ENCODE measurements around the gene HAGH. TPM values are rescaled to one million over a fixed set of nuclear protein-coding genes. Genes with fewer than 3 reads are reported as not detected.
"Not testable (repeated sequence)": the region's sequence is repeated elsewhere in the genome, so short reads cannot be mapped to it uniquely, and the experiment has no call there.

Gene HAGH
- polyA plus RNA-seq (ENCODE audit: insufficient read length in 4 of 4) = 10 to 100 TPM; 34.3 to 51.3 (median 37.5) TPM

- DNase-seq (ENCODE audit: low read depth in 4 of 4, low spot score in 3 of 4) = peak; percentile 80 to 93 (median 88)
Observed at GRCh38 chr16:1826691-1827573, at the start of gene HAGH, which contains the start of gene FAHD1. Gene HAGH (minus strand): TSS chr16:1826825. CDS start chr16:1826787, 38 bp downstream. Gene FAHD1 (plus strand): TSS chr16:1827206. CDS start chr16:1827239, 33 bp downstream.

DNA sequence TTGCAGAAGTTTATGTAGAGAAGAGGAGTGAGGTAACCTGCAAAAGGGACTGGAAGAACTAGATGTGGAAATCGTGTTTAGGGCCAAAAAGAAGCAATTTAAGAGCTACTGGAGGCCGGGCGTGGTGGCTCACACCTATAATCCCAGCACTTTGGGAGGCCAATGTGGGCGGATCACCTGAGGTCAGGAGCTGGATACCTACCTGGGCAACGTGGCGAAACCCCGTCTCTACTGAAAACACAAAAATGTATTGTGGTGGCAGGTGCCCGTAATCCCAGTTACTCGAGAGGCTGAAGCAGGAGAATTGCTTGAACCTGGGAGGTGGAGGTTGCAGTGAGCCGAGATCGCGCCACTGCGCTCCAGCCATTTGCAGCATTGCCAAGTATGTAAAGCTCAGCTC lies 49.4 kb upstream of the HAGH start:
- DNase-seq (ENCODE audit: low read depth in 4 of 4, low spot score in 3 of 4) = not testable (repeated sequence)

DNA sequence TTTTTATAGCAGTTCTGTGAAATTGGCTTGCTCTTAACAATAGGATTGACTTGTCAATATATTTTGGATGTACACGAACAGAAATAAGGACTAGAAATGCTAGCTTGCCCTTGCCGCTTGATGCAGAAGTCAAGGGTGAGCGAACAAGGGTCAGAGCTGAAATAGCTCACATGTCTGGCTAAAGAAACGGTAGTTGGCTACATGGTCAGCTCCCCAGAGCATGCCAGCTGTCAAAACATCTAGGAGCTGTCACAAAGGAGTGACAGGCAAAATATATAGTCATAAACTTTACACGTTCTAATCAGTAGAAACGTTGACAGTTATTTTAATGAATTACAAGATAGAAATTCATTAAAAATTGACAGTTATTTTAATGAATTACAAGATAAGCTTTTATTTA lies 48.2 kb upstream of the HAGH start:
- DNase-seq (ENCODE audit: low read depth in 4 of 4, low spot score in 3 of 4) = peak in 2 of 4 donors; percentile 22 to 25

DNA sequence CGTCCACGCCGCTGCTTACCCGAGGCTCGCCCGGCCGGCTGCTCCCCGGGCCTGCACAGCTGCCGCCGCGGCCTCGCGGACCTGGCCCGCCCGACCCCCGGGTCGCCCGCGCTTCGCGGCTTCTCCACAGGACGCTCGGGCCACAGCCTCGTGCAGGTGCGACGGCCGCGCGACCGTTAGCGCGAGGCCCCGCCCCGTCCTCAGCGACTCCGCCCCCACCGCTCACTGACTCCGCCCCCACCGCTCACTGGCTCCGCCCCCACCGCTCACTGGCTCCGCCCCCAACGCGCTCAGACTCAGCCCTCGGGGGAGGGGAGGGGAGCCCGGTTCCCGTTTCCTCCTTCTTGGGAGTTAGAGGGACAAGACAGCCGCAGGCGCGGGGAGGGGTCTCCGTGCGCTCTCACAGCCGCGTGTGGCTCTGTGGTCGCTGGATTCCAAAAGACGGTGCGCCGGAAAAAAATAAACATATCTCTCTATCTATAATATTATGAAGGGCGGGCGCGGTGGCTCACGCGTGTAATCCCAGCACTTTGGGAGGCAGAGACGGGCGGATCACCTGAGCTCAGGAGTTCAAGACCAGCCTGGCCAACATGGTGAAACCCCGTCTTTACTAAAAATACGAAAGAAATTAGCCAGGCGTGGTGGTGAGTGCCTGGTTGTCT lies 45.5 kb upstream of the HAGH start, which contains the start of gene MEIOB:
TSS of gene MEIOB (minus strand) at position 191 of the 662 bp plus-strand sequence. CDS start 3,989 bp downstream, outside the sequence.
- no peak for DNase-seq (ENCODE audit: low read depth in 4 of 4, low spot score in 3 of 4)

GRCh38 chr16:1870365-1871082 lies 43.9 kb upstream of the HAGH start:
- DNase-seq (ENCODE audit: low read depth in 4 of 4, low spot score in 3 of 4) = no peak

GRCh38 chr16:1865902-1866690 lies 39.5 kb upstream of the HAGH start:
- DNase-seq (ENCODE audit: low read depth in 4 of 4, low spot score in 3 of 4) = no peak

- DNase-seq (ENCODE audit: low read depth in 4 of 4, low spot score in 3 of 4) = peak in 1 of 4 donors; percentile 35
Observed at GRCh38 chr16:1863681-1864460, 37.2 kb upstream of the HAGH start.

DNA sequence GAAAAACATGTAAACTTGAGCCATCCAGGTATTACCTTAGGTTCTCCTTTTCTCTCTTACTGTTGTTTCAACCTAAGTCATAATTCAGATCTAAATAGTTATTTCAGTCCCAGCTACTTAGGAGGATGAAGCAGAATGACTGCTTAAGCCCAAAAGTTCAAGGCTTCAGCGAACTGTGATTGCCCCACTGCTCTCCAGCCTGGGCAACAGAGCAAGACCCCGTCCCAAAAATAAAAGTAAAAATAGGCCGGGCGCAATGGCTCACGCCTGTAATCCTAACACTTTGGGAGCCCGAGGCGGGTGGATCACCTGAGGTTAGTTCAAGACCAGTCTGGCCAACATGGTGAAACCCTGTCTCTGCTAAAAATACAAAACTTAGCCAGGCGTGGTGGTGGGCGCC lies 35.8 kb upstream of the HAGH start:
- no peak for DNase-seq (ENCODE audit: low read depth in 4 of 4, low spot score in 3 of 4)

GRCh38 chr16:1861730-1862129 lies 35.1 kb upstream of the HAGH start:
- DNase-seq (ENCODE audit: low read depth in 4 of 4, low spot score in 3 of 4) = no peak

- no peak for DNase-seq (ENCODE audit: low read depth in 4 of 4, low spot score in 3 of 4)
Observed at GRCh38 chr16:1859650-1860049, 33.0 kb upstream of the HAGH start.

DNA sequence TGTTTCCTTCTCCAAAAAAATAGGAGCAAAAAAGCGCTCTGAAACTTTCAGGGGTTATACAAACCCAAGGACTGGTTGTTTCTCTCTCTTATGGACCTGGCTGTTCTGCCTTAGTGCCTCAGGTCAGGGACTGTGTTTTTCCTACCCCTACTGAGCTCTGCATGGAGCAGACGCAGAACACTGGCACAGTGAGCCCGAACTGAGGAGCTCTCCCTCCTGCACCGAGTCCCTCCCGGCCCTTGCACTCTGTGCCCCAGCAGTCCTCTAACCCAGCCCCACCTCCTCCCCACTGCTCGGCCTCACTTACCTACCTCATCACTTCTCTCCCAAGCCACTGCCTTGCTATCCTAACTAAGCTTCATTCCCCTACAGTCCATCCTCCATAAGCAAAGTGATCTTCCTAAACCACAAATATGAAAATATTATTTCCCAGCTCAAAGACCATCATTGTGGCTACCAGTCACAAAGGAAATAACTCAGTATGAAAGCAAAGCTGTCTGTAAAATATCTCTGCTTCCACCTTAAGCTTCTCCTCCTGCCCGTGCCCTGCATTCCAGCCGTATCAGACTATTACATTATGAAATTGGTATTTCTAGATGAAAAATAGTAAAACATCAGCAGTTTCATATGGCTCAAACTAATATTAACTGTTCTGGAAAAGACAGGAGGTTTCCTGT lies 31.7 kb upstream of the HAGH start:
- DNase-seq (ENCODE audit: low read depth in 4 of 4, low spot score in 3 of 4) = no peak

DNA sequence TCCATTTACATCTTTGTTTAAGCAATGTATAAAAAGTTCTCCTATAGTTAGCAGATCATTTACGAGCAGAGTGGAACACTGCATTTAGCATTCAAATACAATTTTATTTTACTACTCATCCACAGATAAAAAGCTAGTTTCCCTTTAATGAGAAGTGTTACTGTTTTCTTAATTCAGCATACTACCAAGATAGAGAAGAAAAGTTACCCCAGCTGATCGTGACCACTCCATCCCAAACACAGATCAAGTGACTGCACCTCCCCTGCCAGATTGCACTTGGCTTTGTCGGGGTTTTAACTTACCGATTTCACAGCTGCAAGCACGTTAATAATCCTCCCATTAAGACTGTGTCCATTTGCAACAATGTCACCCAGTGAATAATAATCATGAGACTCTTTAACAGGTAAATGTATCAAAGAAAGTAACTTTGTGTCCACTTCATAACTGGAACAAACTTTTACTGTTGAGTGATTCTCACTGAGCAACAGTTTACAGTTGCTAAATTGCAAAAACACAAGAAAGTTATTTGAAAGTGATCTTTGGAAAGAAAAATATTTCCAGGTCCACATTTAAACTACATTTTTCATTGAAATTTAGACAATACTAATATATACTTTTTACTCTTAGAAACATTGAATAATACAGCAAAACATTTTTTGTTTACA lies 30.9 kb upstream of the HAGH start:
- no peak for DNase-seq (ENCODE audit: low read depth in 4 of 4, low spot score in 3 of 4)

DNA sequence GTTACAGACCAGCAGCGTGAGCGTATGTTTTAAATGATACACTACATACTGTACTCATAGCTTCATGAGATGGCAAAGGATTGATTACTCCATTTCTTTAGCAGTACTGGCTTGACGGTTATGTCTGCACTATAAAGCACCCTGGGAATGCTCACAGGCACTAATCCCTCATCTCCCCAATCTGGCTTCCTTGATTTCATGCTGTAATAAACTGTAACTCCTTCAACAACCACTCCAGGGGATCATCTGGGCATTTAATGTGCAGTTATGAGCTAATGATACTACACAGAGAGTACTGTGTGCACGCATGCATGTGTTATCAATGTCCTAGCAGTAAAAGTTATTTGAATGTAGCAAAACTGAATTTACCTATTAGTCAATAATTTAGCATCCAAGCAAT lies 25.2 kb upstream of the HAGH start:
- DNase-seq (ENCODE audit: low read depth in 4 of 4, low spot score in 3 of 4) = no peak

- no peak for DNase-seq (ENCODE audit: low read depth in 4 of 4, low spot score in 3 of 4)
Observed at GRCh38 chr16:1850981-1851380, 24.4 kb upstream of the HAGH start.

DNA sequence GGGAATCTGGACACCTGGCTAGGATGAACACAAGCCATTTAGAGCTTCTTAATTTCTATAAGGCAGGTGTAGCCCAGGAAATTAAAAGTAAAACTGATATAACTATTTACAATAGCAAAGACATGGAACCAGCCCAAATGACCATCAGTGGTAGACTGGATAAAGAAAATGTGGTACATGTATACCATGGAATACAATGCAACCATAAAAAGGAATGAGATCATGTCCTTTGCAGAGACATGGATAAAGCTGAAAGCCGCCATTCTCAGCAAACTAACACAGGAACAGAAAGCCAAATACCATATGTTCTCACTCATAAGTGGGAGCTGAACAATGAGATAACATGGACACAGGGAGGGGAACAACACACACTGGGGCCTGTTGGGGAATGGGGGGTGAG lies 19.8 kb upstream of the HAGH start:
- DNase-seq (ENCODE audit: low read depth in 4 of 4, low spot score in 3 of 4) = no peak

DNA sequence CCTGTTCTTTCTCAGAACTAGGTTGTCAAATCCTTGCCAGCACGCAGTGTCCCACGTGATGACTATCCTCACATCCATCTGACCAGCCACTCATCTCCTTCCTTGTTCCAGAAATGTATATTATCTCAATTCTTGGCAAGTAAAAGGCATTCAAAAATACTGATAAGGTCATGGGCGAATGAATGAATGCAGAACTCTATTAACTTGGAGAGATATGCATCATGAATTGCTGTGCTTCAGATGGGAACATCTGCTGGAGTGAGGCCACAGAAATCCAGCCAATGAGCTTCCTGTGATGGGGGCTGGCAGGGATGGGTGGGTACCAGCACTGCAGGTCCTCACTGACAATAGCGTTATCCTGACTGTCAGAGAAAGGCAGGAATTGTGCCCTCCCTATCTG lies 19.4 kb upstream of the HAGH start:
- DNase-seq (ENCODE audit: low read depth in 4 of 4, low spot score in 3 of 4) = no peak

GRCh38 chr16:1839554-1839953 lies 12.9 kb upstream of the HAGH start:
- DNase-seq (ENCODE audit: low read depth in 4 of 4, low spot score in 3 of 4) = no peak

DNA sequence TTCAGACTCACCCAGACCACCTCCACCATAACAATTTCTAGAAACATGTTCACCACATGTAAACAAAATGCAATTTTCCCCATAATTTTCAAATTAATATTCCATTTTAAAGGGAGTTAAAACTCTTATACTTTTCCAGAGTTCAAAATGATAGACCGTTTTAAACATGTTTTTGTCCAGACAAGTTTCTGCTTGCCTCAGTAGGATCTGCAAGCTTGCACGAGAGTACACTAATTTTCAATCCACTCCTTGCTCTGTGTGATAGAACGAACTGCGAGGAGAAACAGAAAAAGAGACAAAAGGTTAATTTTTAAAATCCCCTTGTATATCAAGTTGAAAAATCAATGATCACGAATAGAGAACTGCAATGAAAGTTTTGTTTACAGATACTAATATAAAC lies 7.5 kb upstream of the HAGH start:
- no peak for DNase-seq (ENCODE audit: low read depth in 4 of 4, low spot score in 3 of 4)
